GM21528 (cell line): Measurements from ENCODE around the gene ING5.
"Not testable (repeated sequence)": the region's sequence is repeated elsewhere in the genome, so short reads cannot be mapped to it uniquely, and the experiment has no call there.

Experiments
- ATAC-seq: cut with Tn5 transposase; IDR thresholded peaks from one replicate; pipeline ENCODE4 v1.9.1; 2021; ENCODE audit warnings: mild to moderate bottlenecking, moderate library complexity; ENCODE audit not compliant: unreplicated experiment, low FRiP score

Gene ING5

DNA sequence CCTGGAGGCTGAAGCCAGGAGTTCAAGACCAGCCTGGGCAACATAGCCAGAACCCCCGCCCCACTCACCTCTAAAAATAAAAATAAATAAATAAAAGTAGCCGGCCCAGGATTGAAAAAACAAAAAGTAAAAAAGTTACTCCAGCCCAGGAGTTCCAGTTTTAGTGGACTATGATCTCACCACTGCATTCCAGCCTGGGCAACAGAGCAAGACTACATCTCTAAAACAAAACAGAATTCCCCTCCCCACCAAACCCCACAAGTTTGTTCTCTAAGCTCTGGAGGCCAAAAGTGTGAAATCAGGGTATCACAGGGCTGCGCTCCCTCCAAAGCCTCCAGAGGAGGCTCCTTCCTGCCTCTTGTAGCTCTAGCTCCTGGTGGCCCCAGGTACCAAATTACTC lies 34.3 kb downstream of the ING5 start:
- ATAC-seq: no peak

DNA sequence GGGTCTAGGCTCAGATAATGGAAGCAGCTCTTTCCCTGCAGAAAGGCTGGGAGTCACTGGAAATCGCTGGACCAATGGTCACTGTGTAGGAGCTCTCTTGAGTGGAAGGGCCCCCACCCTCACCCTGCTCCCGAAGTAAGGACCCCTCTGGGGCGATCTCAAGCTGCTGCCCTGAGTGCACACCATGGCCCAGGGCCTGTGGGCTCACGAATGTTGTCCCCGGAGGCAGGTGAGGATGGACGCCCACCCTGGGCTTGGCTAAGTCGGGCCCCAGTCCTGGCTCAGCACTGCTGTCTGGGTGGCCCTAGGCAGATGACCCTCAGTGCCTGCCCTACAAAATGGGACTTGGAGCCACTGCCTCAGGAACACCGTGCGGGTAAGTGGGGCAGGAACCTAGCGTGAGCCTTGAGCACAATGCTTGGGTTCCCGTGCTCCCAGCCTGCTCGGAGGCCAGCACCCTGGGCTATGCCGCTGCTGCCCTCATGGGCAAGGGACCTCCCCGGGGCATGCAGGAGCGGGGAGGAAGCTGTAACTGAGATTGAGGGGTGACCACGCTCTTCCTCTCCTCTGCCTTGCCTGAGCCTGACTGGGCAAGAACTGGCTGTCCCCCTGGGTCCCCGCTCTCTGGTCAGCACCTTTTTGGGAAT lies 36.3 kb downstream of the ING5 start:
- ATAC-seq: no peak

DNA sequence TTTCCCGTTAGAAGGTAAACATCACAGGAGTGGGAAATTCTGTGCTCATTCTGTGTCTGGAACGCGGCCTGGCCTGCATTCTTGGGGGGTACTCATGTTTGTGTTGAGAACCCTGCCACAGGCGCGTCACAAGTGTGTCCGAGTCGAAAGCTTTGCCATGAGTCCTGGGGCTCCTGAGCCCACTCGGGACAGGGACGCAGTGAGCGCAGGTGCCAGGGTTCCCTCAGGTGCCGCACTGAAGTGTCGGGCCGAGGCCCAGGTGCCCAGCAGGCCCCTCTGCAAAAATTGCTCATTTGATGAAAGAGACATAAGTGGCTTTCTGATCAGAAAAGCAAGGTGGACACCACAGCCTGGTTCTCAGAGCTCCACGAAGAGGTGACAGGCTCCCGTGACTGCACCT lies 37.3 kb downstream of the ING5 start:
- no peak for ATAC-seq

DNA sequence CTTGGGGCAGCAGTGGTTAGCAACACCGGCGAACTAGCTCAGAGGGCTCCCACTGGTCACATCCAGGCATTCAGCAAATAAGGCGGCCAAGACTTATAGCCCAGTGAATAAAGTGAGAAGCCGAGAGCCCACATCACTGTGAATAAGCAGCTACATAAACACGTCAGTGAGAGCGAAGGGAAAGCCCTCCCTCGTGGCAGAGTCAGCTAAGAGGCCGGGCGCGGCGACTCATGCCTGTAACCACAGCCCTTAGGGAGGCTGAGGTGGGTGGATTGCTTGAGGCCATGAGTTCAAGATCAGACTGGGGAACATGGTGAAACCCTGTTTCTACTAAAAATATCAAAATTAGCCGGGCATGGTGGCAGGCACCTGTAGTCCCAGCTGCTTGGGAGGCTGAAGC lies 37.8 kb downstream of the ING5 start:
- ATAC-seq: no peak

DNA sequence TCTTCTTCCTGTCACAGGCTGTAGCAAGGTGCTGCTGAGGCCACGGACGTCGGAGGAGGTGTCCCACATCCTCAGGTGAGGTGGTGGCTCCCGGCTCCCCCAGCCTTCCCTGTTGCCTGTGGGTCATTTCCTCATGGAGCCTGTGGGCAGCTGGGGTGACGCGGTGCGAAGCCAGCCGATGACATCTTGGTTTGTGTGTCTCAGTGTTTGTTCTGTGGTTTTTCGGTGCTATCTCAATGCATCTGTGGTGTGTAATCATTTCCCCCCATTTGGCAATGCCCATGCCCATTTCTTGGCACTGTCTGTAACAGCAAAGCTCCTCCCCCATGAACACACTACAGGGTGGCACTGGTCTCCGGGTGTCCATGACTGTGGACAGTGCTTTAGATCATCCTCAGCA lies 39.2 kb downstream of the ING5 start:
- no peak for ATAC-seq

DNA sequence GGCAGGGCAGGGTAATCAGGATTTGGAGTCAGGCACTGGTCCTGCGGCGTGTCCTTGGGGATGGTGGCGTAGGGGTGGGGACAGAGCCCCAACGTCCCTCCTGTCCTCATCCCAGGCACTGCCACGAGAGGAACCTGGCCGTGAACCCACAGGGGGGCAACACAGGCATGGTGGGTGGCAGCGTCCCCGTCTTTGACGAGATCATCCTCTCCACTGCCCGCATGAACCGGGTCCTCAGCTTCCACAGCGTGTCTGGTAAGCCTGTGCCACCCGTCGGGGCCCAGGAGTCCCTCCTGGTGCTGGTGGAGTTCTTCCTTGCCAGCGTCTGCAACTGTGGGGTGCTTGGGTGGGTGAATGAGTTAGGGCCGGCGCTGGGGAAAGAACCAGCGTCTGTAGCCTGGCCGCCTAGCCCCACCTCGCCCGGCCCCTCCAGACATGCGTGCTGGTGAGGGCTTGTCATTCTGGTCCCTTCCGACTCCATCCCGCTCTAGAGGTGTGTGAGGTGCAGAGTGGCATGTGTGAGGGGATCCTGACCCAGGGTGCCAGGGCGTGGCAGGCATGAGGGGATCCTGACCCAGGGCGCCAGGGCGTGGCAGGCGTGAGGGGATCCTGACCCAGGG lies 40.6 kb downstream of the ING5 start:
- ATAC-seq: no peak

DNA sequence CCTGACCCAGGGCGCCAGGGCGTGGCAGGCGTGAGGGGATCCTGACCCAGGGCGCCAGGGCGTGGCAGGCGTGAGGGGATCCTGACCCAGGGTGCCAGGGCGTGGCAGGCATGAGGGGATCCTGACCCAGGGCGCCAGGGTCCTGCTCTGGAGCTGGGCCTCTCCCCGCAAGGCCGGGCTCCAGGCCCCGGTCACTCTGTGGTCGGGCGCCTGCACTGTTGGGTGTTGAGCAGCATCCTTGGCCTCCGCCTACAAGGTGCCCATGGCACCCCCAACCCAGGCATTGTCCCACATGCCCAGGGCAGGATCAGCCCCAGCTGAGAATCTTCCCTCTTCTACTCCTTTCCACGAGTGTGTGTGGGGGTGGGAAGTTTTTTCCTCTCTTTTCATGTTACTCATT lies 41.2 kb downstream of the ING5 start:
- not testable (repeated sequence) for ATAC-seq

DNA sequence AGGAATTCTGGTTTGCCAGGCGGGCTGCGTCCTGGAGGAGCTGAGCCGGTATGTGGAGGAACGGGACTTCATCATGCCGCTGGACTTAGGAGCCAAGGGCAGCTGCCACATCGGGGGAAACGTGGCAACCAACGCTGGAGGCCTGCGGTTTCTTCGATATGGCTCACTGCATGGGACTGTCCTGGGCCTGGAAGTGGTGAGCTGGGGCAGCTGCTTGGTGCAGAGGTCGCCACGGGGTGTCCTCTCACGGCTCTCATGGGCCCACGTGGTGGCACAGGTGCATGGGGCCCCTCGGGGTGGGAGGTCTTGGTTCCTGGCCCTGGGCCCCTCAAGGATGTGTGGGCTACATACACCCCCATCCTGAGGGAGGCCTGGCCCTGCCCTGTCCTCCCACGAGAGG lies 41.8 kb downstream of the ING5 start:
- ATAC-seq: no peak

DNA sequence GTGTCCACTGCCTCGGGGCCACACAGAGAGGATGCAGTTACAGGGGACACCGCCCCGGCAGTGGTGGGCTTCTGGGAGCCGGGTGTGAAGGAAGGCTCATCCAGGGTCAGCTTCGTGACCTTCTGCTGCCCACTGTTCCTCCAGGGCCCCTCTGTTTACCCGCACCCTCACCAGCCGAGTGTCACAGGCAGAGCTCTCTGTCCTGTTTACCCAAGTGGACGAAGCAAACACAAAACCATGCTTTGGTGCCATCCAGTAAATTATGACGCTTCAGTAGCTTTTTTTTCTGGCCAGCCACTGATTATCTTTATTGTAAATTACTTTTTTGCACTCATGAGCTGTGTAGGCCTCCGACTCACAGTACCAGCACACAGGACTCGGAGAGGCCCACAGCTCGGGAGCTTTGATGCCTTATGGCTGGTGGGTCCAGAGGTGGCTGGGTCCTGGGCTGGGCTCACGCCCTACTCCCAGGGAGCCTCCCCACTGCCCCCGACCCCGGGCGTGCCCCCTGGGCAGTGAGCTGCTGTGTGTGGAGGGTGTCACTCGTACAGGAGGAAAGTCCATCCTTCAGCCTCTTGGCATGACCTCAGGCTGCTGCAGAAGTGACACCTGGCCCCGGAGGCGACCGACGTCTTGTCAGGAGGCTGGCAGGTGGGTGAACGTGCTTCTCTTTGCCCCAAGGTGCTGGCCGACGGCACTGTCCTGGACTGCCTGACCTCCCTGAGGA lies 42.4 kb downstream of the ING5 start:
- no peak for ATAC-seq

DNA sequence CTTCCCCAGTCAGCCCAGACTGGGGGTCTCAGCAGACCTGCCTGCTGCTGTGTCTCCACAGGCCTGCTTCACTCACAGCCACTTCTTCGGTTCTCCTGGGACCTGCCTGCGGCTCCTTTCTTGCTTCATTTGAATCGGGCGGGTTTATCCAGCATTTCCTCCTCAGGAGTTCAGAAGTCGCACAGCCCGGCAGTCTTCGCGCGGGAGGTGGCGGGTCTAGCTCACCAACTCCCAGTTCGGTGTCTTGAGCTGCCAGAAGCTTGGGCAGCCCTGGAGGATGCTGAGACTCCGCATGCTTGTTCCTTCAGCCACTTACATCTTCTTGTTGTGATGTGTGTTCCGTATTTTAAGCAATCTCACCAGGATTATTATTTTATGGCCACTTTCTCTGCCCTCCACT lies 43.4 kb downstream of the ING5 start:
- no peak for ATAC-seq

DNA sequence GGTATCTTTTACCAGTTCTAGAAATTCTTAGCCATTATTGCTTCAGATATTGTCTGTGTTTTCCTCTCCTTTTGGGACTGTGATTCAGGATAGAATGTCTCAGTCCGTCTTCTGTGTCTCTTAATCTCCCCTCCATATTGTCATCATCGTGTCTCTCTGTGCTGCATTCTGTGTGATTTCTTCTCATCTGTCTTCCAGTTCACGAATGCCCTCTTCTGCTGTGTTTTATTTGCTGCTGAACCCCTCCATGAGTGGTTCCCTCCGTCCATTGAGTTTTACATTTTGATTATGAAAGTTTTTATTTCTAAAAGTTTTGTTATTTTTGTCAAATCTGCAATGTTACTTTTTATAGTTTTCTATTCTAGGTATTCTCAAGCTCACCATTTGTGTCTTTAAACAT lies 44.2 kb downstream of the ING5 start:
- no peak for ATAC-seq

DNA sequence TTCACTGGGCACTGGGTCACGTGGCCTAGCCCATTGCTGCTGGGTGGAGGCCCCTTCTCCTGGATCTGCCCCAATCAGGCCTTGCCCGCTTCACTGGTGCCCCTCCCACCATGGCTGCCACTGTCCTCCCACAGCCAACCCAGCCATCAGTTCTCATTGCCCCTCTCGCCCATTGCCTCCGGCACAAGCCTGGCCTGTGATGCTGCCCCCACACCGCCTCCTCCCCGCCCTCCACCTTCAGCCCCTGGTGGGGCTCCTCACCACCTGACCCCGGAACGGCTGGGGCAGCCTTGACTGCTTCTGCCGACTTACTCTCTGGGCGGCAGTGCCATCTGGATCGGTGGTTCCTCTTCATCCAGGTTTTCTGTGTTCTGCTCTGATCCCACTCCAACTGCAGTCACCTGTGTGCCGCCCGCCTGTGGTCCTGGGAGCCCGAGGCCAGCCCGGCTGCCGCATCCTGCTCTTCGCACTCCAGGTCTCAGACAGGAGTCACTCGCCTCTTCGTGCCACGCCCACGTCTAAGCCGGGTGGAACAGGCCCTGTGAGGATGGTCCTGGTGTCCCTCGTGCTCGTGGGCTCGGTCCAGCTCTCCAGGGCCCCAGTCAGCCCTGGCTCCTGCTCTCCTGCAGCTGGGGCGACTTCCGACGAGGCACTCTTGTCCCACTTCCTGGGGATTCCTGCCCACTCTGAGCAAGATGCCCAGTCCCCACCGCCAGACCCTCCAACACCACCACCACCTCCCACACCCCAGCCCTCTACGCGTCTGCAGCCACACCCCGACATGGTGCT lies 46.8 kb downstream of the ING5 start:
- ATAC-seq: no peak

DNA sequence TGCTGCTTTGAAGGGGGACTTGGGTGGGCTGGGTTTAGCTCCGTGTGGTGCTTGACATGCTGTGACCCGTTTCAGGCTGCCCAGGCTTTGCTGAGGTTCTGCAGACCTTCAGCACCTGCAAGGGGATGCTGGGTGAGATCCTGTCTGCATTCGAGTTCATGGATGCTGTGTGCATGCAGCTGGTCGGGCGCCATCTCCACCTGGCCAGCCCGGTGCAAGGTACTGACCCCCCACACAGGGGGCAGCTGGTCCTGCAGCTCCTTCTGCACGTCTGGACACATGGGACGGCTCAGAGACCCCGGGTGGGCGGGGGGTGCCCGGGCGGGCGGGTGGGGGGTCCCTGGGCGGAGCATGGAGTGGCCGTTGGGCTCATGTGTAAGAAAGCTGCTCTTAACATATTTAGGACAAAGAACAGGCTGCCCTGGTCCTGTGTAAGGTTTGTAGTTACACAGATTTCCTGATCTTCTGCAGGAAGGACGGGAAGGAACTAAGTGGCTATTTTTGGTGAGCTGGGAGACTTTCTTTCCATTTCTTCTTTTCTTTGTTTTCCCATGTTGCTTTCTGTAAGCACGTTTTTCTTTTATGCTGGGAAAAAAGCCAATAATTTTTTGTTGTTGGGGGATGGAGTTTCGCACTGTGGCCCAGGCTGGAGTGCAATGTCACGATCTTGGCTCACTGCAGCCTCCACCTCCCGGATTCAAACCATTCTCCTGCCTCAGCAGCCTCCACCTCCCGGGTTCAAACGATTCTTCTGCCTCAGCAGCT lies 48.4 kb downstream of the ING5 start:
- ATAC-seq: no peak

DNA sequence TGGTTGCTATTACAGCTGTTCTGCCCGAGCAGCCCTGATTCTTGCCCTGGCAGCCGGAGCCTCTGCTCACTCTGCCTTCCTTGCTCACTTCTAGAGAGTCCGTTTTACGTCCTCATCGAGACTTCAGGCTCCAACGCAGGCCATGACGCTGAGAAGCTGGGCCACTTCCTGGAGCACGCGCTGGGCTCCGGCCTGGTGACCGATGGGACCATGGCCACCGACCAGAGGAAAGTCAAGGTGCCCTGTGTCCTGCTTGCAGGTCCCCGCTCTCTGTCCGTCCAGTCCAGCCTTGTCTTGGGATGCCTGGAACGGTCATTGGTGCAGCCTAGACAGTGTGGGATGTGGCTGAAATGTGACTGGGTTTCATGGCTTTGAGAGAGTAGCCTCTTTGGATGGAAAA lies 49.3 kb downstream of the ING5 start:
- no peak for ATAC-seq

DNA sequence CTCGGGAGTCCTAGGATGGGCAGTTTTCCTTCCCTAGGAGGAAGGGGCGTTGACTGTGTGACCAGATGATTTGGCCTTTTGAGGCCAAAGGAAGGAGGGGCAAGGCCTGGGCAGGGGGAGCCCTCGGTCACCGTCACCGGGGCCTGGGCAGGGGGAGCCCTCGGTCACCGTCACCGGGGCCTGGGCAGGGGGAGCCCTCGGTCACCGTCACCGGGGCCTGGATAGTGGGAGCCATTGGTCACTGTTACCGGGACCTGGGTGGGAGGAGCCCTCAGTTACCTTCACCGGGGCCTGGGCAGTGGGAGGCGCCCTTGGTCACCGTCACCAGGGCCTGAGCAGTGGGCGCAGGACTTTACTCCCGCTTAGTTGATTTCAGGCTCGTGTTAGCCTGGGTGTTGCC lies 49.9 kb downstream of the ING5 start:
- no peak for ATAC-seq

DNA sequence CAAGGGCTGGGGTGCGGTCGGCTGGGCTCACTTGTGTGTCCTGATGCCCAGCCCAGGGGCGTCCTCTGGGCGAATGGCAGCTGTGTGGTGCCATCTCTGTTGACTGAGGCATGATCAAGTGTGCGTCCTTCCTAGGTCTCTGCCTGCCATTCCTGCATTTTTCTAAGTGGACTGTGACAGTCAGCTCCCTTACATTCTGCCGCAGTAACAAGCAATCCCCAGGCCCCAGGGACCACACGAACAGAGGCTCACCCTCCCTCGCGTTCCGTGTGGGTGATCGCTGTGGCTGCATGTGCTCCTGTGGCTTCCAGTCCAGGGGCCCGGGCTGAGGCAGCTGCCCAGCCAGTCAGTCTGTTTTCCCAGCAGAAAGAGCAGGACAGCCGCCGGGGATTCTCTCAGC lies 50.4 kb downstream of the ING5 start:
- no peak for ATAC-seq

DNA sequence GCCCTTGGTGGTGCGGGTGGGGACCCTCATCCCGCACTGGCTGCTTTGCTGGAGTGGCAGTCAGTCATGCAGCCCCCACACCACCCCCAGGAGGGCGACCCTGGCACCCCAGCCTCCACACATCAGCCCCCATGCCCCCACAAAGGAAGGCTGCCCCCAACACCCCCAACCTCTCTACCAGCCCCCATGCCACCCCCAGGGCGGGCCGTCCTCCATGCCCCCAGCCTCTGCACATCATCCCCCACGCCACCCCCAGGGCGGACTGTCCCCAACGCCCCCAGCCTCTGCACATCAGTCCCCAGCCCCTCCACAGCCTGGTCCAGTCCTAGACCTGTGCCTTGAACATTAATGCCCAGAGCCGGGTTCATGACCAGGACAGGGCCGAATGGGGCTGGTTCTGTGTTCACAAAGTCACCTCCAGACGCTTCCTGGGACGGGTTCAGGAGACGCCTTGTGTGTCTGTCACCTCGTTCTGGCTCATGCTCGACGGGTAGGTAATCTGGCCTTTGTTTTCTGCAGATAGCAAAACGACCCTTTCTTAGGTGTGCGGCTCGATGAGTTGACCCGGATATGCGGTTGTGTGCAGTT lies 50.9 kb downstream of the ING5 start:
- ATAC-seq: no peak

DNA sequence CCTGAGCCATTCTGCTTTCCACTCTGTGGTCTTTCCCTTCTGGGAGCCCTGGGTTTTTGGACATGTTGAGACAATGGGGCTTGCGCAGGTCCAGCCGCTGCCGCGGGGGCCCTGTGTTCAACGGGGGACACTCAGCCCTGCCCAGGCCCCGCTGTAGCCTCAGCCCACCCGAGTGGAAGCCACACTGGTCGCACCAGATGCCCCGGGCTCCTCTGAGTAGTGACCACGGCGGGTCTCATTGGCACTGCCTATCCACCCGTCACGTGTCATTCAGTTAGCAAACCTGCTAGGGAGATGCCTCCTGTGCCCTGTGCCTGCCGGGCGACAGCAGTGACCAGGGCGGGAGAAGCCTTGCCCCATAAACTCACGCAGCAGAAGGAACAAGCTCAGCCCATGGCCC lies 51.7 kb downstream of the ING5 start:
- ATAC-seq: no peak

DNA sequence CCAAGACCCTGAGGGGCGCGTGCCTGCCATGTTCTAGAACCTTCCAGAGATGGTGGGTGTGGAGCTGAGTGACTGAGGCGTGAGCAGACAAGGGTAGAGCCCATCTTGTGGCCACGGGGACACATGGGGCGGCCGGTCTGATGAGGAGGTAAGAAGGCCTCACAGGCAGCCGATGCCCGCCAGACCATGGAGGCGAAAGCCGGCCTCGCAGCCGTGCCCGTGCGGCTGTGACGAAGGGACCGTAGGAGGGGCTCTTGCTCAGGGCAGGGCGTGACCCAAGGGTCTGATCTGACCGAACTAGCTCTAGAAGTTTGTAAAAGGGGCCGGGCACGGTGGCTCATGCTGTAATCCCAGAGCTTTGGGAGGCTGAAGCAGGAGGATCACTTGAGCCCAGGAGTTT lies 52.2 kb downstream of the ING5 start:
- no peak for ATAC-seq

DNA sequence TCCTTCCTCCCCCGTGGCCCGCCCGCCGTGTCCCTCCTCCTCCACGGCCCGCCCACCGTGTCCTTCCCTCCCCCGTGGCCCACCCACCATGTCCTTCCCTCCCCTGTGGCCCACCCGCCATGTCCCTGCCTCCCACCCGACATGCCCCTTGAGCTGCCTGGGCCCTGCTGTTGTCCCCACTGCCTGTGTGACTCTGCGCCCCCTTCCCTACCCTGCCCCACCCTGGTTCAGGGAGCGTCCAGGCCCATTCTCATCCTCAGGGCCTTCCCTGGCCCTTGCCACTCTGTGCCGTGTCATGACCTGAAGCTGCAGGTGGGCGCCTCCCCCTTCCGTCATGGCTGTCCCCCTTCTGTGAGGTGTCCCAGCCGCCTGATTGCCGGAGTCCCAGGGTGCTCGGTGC lies 53.3 kb downstream of the ING5 start:
- no peak for ATAC-seq
